Muscle of leg (tissue), 11 donors: ENCODE measurements around the gene WWC2. TPM values are rescaled to one million over a fixed set of nuclear protein-coding genes. Genes with fewer than 3 reads are reported as not detected.

Experiments used
- DNase-seq: peaks from one replicate; pipeline ENCODE4 v3.0.0; 2013
- H3K27ac ChIP-seq: one replicate; pipeline ENCODE4 v1.5.1; 2013; ENCODE audit warnings: mild to moderate bottlenecking, low read length, control low read depth
- H3K27me3 ChIP-seq: one replicate; pipeline ENCODE4 v1.6.1; 2013; ENCODE audit warnings: low read length; ENCODE audit not compliant: control insufficient read depth, insufficient read depth
- H3K36me3 ChIP-seq: one replicate; pipeline ENCODE4 v1.6.1; 2013; ENCODE audit warnings: low read length; ENCODE audit not compliant: control insufficient read depth, insufficient read depth
- H3K4me1 ChIP-seq: one replicate; pipeline ENCODE4 v1.6.1; 2013; ENCODE audit warnings: low read length; ENCODE audit not compliant: control insufficient read depth, insufficient read depth
- H3K4me3 ChIP-seq: one replicate; pipeline ENCODE4 v1.5.1; 2013; ENCODE audit warnings: low read length, control low read depth
- H3K9me3 ChIP-seq: replicated peaks from 2 replicates; pipeline ENCODE4 v1.6.1; 2013; ENCODE audit warnings: low read depth, low read length; ENCODE audit not compliant: control insufficient read depth
- WGBS: methylation state at CpG from one replicate; pipeline ENCODE4 v1.1.5; 2013; ENCODE audit warnings: missing lambda C conversion rate; ENCODE audit not compliant: insufficient coverage; 5-methylcytosine and 5-hydroxymethylcytosine counted together
- polyA plus RNA-seq, 8 donors: library from polyadenylated mRNA; unstranded; fragments of 120-200 nt; gene quantifications; one replicate each; pipeline versions ENCODE4 v1.2.1 to v1.2.3, GENCODE V29; 2013; ENCODE audit warnings: inconsistent platforms in 1 of 8, low replicate concordance in 1 of 8; ENCODE audit not compliant: insufficient read length in 8 of 8, insufficient read depth in 1 of 8
- total RNA-seq: library from RNA; stranded (reverse); fragments of 120-200 nt; gene quantifications from one replicate; pipeline ENCODE4 v1.2.4, GENCODE V29; 2013

The WWC2 gene
- total and polyA plus RNA-seq, 9 donors = 12.9 to 25.4 (median 18.9) TPM

- Histone ChIP-seq H3K27me3 (no peaks in the 10 kb centered on the region), H3K9me3 (no peaks in the 10 kb centered on the region), H3K4me3 (no peak overlapping the region), H3K4me1 (no peaks in the 10 kb centered on the region), H3K36me3 (no peaks in the 10 kb centered on the region), H3K27ac (no peak overlapping the region)
- WGBS = 83% methylated on average over 1 of the region's 3 CpGs
- no peak for DNase-seq
Observed at GRCh38 chr4:183163135-183163534, 64.1 kb downstream of the WWC2 start.

DNA sequence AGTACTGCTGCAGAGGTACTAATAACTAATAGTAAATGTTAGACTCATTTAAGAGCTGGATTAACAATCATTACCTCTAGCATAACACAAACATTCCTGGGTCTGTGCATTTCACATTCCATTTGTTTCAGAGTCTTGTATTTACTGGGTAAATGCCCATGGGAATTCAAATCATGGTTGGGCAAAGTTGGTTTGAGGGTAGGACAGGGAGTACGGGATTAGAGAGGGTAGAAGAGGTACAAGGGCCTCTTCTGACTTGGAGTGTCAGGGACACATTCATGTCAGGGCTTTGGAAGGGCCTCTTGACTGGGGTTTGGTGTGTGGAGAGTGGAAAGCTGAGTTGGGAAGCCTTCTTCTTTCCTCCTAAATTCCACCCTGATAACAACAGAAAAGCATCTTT is 65.9 kb downstream of the WWC2 start:
- 100% methylated on average over 1 of the region's 1 CpG for WGBS
- no peaks in the 10 kb centered on the region for H3K4me1 ChIP-seq
- no peaks in the 10 kb centered on the region for H3K27me3 ChIP-seq
- H3K9me3 ChIP-seq = no peaks in the 10 kb centered on the region
- H3K36me3 ChIP-seq = no peaks in the 10 kb centered on the region
- no peak for DNase-seq
- H3K4me3 ChIP-seq = no peak overlapping the region
- no peak overlapping the region for H3K27ac ChIP-seq

GRCh38 chr4:183165376-183165775 is 66.3 kb downstream of the WWC2 start:
- WGBS = no CpG with 5 or more reads among the region's 1 CpG
- DNase-seq = no peak
- H3K4me1 ChIP-seq = no peaks in the 10 kb centered on the region
- H3K27me3 ChIP-seq = no peaks in the 10 kb centered on the region
- no peak overlapping the region for H3K4me3 ChIP-seq
- H3K36me3 ChIP-seq = no peaks in the 10 kb centered on the region
- no peak overlapping the region for H3K27ac ChIP-seq
- no peaks in the 10 kb centered on the region for H3K9me3 ChIP-seq

GRCh38 chr4:183170894-183171293 is 71.8 kb downstream of the WWC2 start:
- Histone ChIP-seq H3K27me3 (no peaks in the 10 kb centered on the region), H3K27ac (no peak overlapping the region), H3K9me3 (no peaks in the 10 kb centered on the region), H3K36me3 (no peaks in the 10 kb centered on the region), H3K4me1 (peaks cover 5% of the 10 kb centered on the region), H3K4me3 (no peak overlapping the region)
- no peak for DNase-seq

DNA sequence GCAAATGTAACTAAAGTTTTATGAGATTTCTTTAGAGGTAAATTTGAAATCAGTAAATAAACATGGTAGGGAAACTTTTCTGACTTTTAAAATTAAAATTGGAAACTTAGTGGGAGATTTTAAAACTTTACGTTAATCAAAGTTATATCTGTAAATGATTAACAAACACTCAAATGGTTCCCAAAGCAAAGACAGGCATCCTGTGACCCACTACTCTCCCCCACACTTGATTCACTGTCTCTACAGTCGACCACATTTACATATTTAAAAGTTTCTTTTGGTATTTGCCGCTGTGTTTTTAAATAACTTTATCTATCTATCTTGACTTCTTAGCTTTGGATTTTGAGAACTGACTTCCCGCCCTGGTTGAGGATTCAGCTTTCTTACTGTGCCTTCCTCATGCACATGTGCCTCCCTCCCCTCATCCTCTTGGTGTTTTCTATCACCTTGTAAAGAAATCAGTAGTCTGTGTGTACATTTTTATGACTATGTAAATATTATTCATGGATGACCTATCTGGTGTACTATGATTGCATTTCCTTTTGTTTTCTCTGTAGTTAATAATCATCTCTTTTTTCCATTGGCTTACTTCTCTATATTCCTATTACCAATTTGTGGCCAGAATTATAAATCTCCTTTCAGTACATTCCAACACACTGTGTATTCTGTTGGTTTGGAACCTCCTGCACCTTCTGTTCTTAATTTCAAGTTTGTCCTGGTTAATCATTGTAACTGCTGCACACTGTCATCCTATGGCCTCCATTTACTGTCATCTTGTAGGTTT is 72.6 kb downstream of the WWC2 start:
- no peak for DNase-seq
- H3K27me3 ChIP-seq = no peaks in the 10 kb centered on the region
- H3K4me3 ChIP-seq = no peak overlapping the region
- no CpG with 5 or more reads among the region's 4 CpGs for WGBS
- H3K9me3 ChIP-seq = no peaks in the 10 kb centered on the region
- no peaks in the 10 kb centered on the region for H3K36me3 ChIP-seq
- H3K4me1 ChIP-seq = peaks cover 5% of the 10 kb centered on the region
- no peak overlapping the region for H3K27ac ChIP-seq

- no peak for DNase-seq
- Histone ChIP-seq H3K27ac (no peak overlapping the region), H3K4me1 (peaks cover 5% of the 10 kb centered on the region), H3K4me3 (no peak overlapping the region), H3K9me3 (no peaks in the 10 kb centered on the region), H3K36me3 (no peaks in the 10 kb centered on the region), H3K27me3 (no peaks in the 10 kb centered on the region)
- 100% methylated on average over 1 of the region's 1 CpG for WGBS
Observed at GRCh38 chr4:183172881-183173280, 73.8 kb downstream of the WWC2 start.

DNA sequence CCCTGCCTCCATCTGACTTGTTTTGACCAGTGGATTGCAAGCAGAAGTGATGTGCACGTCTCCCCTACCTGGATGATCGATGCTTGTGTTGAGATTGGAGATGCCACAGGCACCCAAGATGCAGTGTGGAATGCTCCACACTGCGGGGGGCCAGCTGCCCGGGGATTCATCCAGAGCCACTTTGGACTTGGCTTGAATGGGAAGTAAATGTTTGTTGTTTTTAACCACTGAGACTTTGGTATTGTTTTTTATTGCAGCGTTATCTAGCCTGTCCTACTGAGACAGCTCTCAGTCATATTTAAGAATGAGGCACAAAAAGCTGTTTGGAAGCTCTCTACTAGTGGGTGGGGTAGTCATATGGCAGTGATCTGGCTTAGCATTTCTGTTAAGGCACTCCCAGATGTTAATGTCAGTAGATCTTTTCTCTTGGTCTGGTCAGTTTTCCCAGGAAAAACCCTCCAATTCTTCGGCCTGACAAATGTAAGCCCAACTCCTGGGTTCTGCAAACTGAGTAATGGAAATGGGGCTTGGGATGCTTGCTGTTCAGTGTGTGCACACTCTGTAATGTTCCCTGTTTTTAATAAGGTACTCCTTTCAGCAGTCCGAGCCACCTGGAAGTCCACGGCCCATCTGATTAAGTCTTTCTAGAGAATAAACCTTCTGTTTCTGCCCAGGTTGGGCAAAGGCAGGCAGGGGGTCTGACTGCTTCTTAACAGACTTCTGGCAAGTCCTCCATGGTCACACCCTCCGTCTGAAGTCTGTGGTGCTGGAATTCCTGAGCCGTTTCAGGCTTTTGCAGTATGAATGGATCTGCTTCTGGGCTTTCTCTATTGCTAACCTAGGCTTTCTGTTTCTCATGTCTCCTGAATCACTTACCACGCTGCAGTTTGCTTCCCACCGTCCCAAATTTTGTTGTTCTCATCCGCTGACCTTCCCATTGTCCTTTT is 74.8 kb downstream of the WWC2 start:
- Histone ChIP-seq H3K27ac (no peak overlapping the region), H3K27me3 (no peaks in the 10 kb centered on the region), H3K4me3 (no peak overlapping the region), H3K4me1 (peaks cover 5% of the 10 kb centered on the region), H3K9me3 (no peaks in the 10 kb centered on the region), H3K36me3 (no peaks in the 10 kb centered on the region)
- DNase-seq = no peak
- WGBS = 43% methylated on average over 6 of the region's 13 CpGs

DNA sequence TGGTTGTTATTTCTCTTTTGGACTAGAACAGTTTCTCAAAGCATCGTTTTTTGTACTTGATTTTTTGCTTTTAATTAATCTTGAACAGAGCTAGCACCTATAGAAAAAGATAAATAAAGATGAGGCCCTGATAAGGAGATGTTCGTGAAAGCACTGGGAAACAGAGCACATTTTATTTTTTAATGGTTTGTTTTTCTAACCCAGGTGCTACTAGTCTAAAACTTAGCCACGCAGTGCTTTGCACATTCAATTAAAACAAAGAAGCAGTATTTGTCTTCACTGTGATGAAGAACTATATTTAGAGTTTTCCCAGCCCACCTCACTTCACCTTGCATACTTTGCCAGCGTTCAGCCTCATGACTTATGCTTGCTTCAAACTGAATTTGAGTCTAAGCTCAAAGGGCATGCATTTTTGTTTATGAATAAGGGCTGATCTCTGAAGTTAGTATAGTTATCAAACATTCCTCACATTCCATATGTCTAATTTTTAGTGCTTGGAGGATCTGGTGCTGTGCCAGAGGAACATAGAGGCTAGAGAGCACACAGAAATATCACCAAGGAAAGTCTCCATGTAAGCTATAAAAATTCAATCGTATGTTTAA is 76.7 kb downstream of the WWC2 start:
- no peak overlapping the region for H3K4me3 ChIP-seq
- WGBS = no CpG with 5 or more reads among the region's 5 CpGs
- DNase-seq = no peak
- no peak overlapping the region for H3K27ac ChIP-seq
- H3K36me3 ChIP-seq = no peaks in the 10 kb centered on the region
- H3K27me3 ChIP-seq = no peaks in the 10 kb centered on the region
- H3K4me1 ChIP-seq = peaks cover 5% of the 10 kb centered on the region
- no peaks in the 10 kb centered on the region for H3K9me3 ChIP-seq

DNA sequence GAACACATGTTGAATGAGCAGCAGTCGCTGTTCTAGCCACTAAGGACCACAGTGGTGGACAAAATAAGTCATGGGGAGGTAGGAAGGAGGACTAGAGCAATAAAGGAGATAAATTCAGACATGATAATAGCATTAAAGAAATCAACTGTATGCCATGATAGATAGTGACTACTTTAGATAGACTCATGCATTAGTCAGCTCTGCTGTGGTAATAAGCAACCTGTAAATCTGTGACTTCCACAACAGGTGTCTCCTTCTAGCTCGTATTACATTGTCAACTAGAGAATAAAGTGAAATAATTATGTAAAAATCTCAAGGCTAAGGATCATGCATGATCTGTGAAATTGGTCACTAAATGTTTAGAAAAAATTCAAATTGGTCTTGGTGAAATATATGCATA is 77.9 kb downstream of the WWC2 start:
- H3K36me3 ChIP-seq = no peaks in the 10 kb centered on the region
- H3K27ac ChIP-seq = no peak overlapping the region
- no peaks in the 10 kb centered on the region for H3K9me3 ChIP-seq
- H3K27me3 ChIP-seq = no peaks in the 10 kb centered on the region
- H3K4me3 ChIP-seq = no peak overlapping the region
- no peak for DNase-seq
- peaks cover 5% of the 10 kb centered on the region for H3K4me1 ChIP-seq
- 100% methylated on average over 1 of the region's 2 CpGs for WGBS

- 0% methylated on average over 2 of the region's 3 CpGs for WGBS
- Histone ChIP-seq H3K4me3 (no peak overlapping the region), H3K27me3 (no peaks in the 10 kb centered on the region), H3K36me3 (no peaks in the 10 kb centered on the region), H3K4me1 (peaks cover 5% of the 10 kb centered on the region), H3K9me3 (no peaks in the 10 kb centered on the region), H3K27ac (no peak overlapping the region)
- DNase-seq = no peak
Observed at GRCh38 chr4:183178201-183178600, 79.1 kb downstream of the WWC2 start.
